Measurements from ENCODE around the gene SNX25.

DNA sequence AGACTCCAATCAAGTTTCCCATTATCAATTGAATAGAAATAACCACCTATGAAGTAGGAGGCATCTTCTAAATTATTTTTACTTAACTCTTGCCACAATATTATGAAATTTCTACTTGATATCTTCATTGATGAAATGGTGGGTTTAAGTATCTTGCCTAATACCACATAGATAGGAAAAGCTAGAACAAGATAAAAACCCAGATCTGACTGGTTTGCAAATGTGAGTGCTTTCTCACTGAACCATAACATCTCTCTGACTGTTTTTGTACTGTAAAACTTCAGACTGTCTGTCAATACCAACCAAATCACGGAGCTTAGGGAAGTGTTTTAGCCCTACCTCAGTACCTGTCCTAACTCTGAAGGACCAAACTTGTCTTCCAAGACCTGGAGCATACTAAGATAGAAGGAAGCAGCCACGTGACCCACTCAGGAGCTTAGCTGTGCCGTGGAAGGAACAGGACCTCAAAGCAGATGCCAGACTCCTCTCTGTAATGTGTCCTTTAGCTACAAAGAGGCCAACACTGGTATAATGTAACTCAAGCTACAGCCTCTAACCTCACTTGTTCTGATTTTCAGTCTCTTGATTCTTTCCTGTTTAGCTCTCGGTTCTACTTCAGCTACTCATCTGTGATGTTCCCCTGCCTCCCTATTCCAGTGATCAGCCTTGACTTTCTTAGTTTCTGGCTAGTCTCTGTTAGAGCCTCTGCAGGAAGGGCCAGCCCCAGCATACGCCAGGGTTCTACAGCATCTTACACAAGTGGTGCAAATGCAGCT lies 101.9 kb downstream of the SNX25 start:
- TF ChIP-seq EZH2 (IDR thresholded peaks at IDR 0.05; ENCODE audit: borderline replicate concordance, insufficient read depth, low read length, poor library complexity, severe bottlenecking), result no peak
- no peak for TF ChIP-seq CTCF (IDR thresholded peaks at IDR 0.05; ENCODE audit: poor library complexity, severe bottlenecking)
- no peak for TF ChIP-seq TAF1 (IDR thresholded peaks at IDR 0.05; ENCODE audit: low read depth)
- no peak for TF ChIP-seq EP300 (conservative IDR thresholded peaks at IDR 0.05; ENCODE audit: poor library complexity, severe bottlenecking)
- no peak for TF ChIP-seq POLR2AphosphoS5 (IDR thresholded peaks at IDR 0.05)
- no peak for TF ChIP-seq RAD21 (conservative IDR thresholded peaks at IDR 0.05)
- no peak for TF ChIP-seq MXI1 (conservative IDR thresholded peaks at IDR 0.05; ENCODE audit: poor library complexity, severe bottlenecking)
- TF ChIP-seq, protein P1, sequence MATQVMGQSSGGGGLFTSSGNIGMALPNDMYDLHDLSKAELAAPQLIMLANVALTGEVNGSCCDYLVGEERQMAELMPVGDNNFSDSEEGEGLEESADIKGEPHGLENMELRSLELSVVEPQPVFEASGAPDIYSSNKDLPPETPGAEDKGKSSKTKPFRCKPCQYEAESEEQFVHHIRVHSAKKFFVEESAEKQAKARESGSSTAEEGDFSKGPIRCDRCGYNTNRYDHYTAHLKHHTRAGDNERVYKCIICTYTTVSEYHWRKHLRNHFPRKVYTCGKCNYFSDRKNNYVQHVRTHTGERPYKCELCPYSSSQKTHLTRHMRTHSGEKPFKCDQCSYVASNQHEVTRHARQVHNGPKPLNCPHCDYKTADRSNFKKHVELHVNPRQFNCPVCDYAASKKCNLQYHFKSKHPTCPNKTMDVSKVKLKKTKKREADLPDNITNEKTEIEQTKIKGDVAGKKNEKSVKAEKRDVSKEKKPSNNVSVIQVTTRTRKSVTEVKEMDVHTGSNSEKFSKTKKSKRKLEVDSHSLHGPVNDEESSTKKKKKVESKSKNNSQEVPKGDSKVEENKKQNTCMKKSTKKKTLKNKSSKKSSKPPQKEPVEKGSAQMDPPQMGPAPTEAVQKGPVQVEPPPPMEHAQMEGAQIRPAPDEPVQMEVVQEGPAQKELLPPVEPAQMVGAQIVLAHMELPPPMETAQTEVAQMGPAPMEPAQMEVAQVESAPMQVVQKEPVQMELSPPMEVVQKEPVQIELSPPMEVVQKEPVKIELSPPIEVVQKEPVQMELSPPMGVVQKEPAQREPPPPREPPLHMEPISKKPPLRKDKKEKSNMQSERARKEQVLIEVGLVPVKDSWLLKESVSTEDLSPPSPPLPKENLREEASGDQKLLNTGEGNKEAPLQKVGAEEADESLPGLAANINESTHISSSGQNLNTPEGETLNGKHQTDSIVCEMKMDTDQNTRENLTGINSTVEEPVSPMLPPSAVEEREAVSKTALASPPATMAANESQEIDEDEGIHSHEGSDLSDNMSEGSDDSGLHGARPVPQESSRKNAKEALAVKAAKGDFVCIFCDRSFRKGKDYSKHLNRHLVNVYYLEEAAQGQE (IDR thresholded peaks at IDR 0.05; ENCODE audit: borderline replicate concordance), result no peak

Measured in neural cell (in vitro differentiated cells).